ENCODE results near the gene UNCX. TPM values are rescaled to one million over a fixed set of nuclear protein-coding genes. Genes with fewer than 3 reads are reported as not detected.

UNCX gene
- total and polyA plus RNA-seq, 9 of the 15 experiments (the other 6 are each of a cell fraction or from before 2014, with no cell fraction given): not detected

GRCh38 chr7:1197997-1198625 lies 34.6 kb upstream of the UNCX start (continued):
- TF ChIP-seq ZNF318 (IDR thresholded peaks at IDR 0.05; ENCODE audit: borderline replicate concordance in 1 of 2, low read depth in 1 of 2) (no peak), NKRF (IDR thresholded peaks at IDR 0.05; ENCODE audit: borderline replicate concordance) (no peak)
